Subcutaneous abdominal adipose tissue (tissue), 5 donors: Measurements from ENCODE around the gene NCOA6.

ENCODE experiments used
- H3K27ac ChIP-seq: one replicate; pipeline ENCODE4 v1.7.0; 2013; ENCODE audit warnings: low read depth, mild to moderate bottlenecking, inconsistent platforms, low read length, moderate library complexity
- H3K27me3 ChIP-seq, 5 donors: one replicate each; pipeline ENCODE4 v1.7.0; 2013; ENCODE audit warnings: low read length in 5 of 5, inconsistent platforms in 1 of 5; ENCODE audit not compliant: control insufficient read depth in 5 of 5, insufficient read depth in 4 of 5
- H3K36me3 ChIP-seq, 5 donors: one replicate each; pipeline ENCODE4 v1.7.0; 2013; ENCODE audit warnings: low read length in 5 of 5; ENCODE audit not compliant: control insufficient read depth in 5 of 5, insufficient read depth in 5 of 5
- H3K4me1 ChIP-seq, 5 donors: one replicate each; pipeline ENCODE4 v1.7.0; 2013; ENCODE audit warnings: low read length in 5 of 5, mild to moderate bottlenecking in 3 of 5, moderate library complexity in 1 of 5; ENCODE audit not compliant: control insufficient read depth in 5 of 5, insufficient read depth in 5 of 5
- H3K4me3 ChIP-seq, 5 donors: one replicate each; pipeline ENCODE4 v1.7.0; 2013; ENCODE audit warnings: low read length in 5 of 5, low read depth in 1 of 5
- H3K9ac ChIP-seq, 5 donors: one replicate each; pipeline ENCODE4 v1.7.0; 2013; ENCODE audit warnings: low read length in 5 of 5, mild to moderate bottlenecking in 4 of 5, moderate library complexity in 3 of 5
- H3K9me3 ChIP-seq, 5 donors: one replicate each; pipeline ENCODE4 v1.7.0; 2013; ENCODE audit warnings: low read length in 5 of 5; ENCODE audit not compliant: control insufficient read depth in 5 of 5
- donor health status: healthy.
- donor health status: healthy.
- donor health status: healthy.
- donor health status: healthy.
- donor health status: healthy.

Gene NCOA6

GRCh38 chr20:34831936-34832335, 6.5 kb upstream of the NCOA6 start:
- H3K27ac ChIP-seq: no peak overlapping the region
- H3K9me3 ChIP-seq: no peaks in the 10 kb centered on the region
- no peak overlapping the region for H3K4me3 ChIP-seq
- H3K36me3 ChIP-seq: no peaks in the 10 kb centered on the region
- H3K4me1 ChIP-seq: peaks cover 0 to 3% (median 0%) of the 10 kb centered on the region in 5 donors
- no peaks in the 10 kb centered on the region for H3K27me3 ChIP-seq
- H3K9ac ChIP-seq: no peak overlapping the region

GRCh38 chr20:34829191-34829590, 3.7 kb upstream of the NCOA6 start:
- no peaks in the 10 kb centered on the region for H3K27me3 ChIP-seq
- no peak overlapping the region for H3K4me3 ChIP-seq
- H3K9ac ChIP-seq: no peak overlapping the region
- H3K36me3 ChIP-seq: no peaks in the 10 kb centered on the region
- H3K4me1 ChIP-seq: peaks cover 0 to 13% (median 12%) of the 10 kb centered on the region in 5 donors
- no peak overlapping the region for H3K27ac ChIP-seq
- H3K9me3 ChIP-seq: no peaks in the 10 kb centered on the region

GRCh38 chr20:34824806-34825529, 483 bp downstream of the NCOA6 start:
- Histone ChIP-seq H3K9me3 (no peaks in the 10 kb centered on the region), H3K36me3 (no peaks in the 10 kb centered on the region), H3K4me3 (peak overlapping the region; percentile 98 to 100 (median 99)), H3K9ac (peak overlapping the region; percentile 69 to 99 (median 97)), H3K27ac (peak overlapping the region; percentile 88), H3K4me1 (peaks cover 0 to 36% (median 29%) of the 10 kb centered on the region in 5 donors), H3K27me3 (no peaks in the 10 kb centered on the region)

GRCh38 chr20:34824452-34824805, 1.0 kb downstream of the NCOA6 start:
- H3K9me3 ChIP-seq: no peaks in the 10 kb centered on the region
- H3K27ac ChIP-seq: peak overlapping the region; percentile 88
- peak overlapping the region; percentile 98 to 100 (median 99) for H3K4me3 ChIP-seq
- no peaks in the 10 kb centered on the region for H3K27me3 ChIP-seq
- H3K9ac ChIP-seq: peak overlapping the region; percentile 69 to 99 (median 97)
- H3K36me3 ChIP-seq: no peaks in the 10 kb centered on the region
- peaks cover 0 to 36% (median 29%) of the 10 kb centered on the region in 5 donors for H3K4me1 ChIP-seq

- H3K4me1 ChIP-seq: peaks cover 0 to 36% (median 29%) of the 10 kb centered on the region in 5 donors
- no peaks in the 10 kb centered on the region for H3K27me3 ChIP-seq
- no peak overlapping the region for H3K27ac ChIP-seq
- no peaks in the 10 kb centered on the region for H3K36me3 ChIP-seq
- peak overlapping the region; percentile 98 to 100 (median 99) for H3K4me3 ChIP-seq
- H3K9me3 ChIP-seq: no peaks in the 10 kb centered on the region
- H3K9ac ChIP-seq: peak overlapping the region in 4 of 5 donors; percentile 69 to 99 (median 98)
Observed at GRCh38 chr20:34824026-34824425, 1.4 kb downstream of the NCOA6 start.

- Histone ChIP-seq H3K36me3 (no peaks in the 10 kb centered on the region), H3K27ac (no peak overlapping the region), H3K27me3 (no peaks in the 10 kb centered on the region), H3K4me1 (peaks cover 0 to 40% (median 30%) of the 10 kb centered on the region in 5 donors), H3K9ac (peak overlapping the region in 2 of 5 donors; percentile 20 to 35), H3K9me3 (no peaks in the 10 kb centered on the region), H3K4me3 (no peak overlapping the region)
Observed at GRCh38 chr20:34820805-34821578, 4.5 kb downstream of the NCOA6 start.

- Histone ChIP-seq H3K9ac (no peak overlapping the region), H3K9me3 (no peaks in the 10 kb centered on the region), H3K4me3 (no peak overlapping the region), H3K27ac (no peak overlapping the region), H3K4me1 (peaks cover 0 to 21% (median 12%) of the 10 kb centered on the region in 5 donors), H3K36me3 (no peaks in the 10 kb centered on the region), H3K27me3 (no peaks in the 10 kb centered on the region)
Observed at GRCh38 chr20:34817801-34818200, 7.7 kb downstream of the NCOA6 start.

- H3K4me3 ChIP-seq: no peak overlapping the region
- no peak overlapping the region for H3K9ac ChIP-seq
- H3K4me1 ChIP-seq: peaks cover 0 to 17% (median 10%) of the 10 kb centered on the region in 5 donors
- H3K27me3 ChIP-seq: no peaks in the 10 kb centered on the region
- H3K27ac ChIP-seq: no peak overlapping the region
- H3K36me3 ChIP-seq: no peaks in the 10 kb centered on the region
- no peaks in the 10 kb centered on the region for H3K9me3 ChIP-seq
Observed at GRCh38 chr20:34817072-34817471, 8.4 kb downstream of the NCOA6 start.

- Histone ChIP-seq H3K4me1 (peaks cover 0 to 8% (median 4%) of the 10 kb centered on the region in 5 donors), H3K4me3 (no peak overlapping the region), H3K9ac (no peak overlapping the region), H3K9me3 (no peaks in the 10 kb centered on the region), H3K27ac (no peak overlapping the region), H3K36me3 (no peaks in the 10 kb centered on the region), H3K27me3 (no peaks in the 10 kb centered on the region)
Observed at GRCh38 chr20:34815636-34816035, 9.8 kb downstream of the NCOA6 start.

GRCh38 chr20:34808583-34808982, 16.9 kb downstream of the NCOA6 start:
- no peaks in the 10 kb centered on the region for H3K27me3 ChIP-seq
- no peak overlapping the region for H3K9ac ChIP-seq
- H3K9me3 ChIP-seq: no peaks in the 10 kb centered on the region
- H3K36me3 ChIP-seq: no peaks in the 10 kb centered on the region
- no peak overlapping the region for H3K27ac ChIP-seq
- no peak overlapping the region for H3K4me3 ChIP-seq
- peaks cover 0 to 8% (median 0%) of the 10 kb centered on the region in 5 donors for H3K4me1 ChIP-seq
